K562 (cell line): ENCODE results near the gene GZMM. TPM values are rescaled to one million over a fixed set of nuclear protein-coding genes. Genes with fewer than 3 reads are reported as not detected.

ENCODE experiments used
- BRCA1 ChIP-seq, 2 experiments: fragments of 450-650 bp in 1 of 2; sonication (generic) in 1 of 2; formaldehyde crosslinking in 1 of 2; IDR thresholded peaks; 2 replicates each; pipeline versions ENCODE4 v1.5.0 to v1.6.1; 2017 to 2020; ENCODE audit warnings: mild to moderate bottlenecking in 1 of 2, missing genetic modification reagents in 1 of 2
- GABPB1 ChIP-seq: sonication (generic); formaldehyde crosslinking; IDR thresholded peaks from 2 replicates; pipeline ENCODE4 v1.8.0; 2022; ENCODE audit warnings: mild to moderate bottlenecking, missing genetic modification reagents
- MAFK ChIP-seq: IDR thresholded peaks from 2 replicates; pipeline ENCODE4 v1.6.1; 2011; ENCODE audit warnings: low read length, improper control_type of control experiment
- MAX ChIP-seq: sonication (generic); formaldehyde crosslinking; IDR thresholded peaks from 2 replicates; pipeline ENCODE4 v1.9.0; 2022; ENCODE audit warnings: mild to moderate bottlenecking, missing genetic modification reagents
- MIER1 ChIP-seq: fragments of 450-650 bp; IDR thresholded peaks from 2 replicates; pipeline ENCODE4 v1.6.1; 2016; ENCODE audit warnings: antibody characterized with exemption, mild to moderate bottlenecking, low read depth
- NBN ChIP-seq: fragments of 450-650 bp; IDR thresholded peaks from 2 replicates; pipeline ENCODE4 v1.6.1; 2016; ENCODE audit warnings: low read depth, mild to moderate bottlenecking
- NFE2 ChIP-seq: IDR thresholded peaks from 2 replicates; pipeline ENCODE4 v1.6.1; 2014; ENCODE audit warnings: antibody characterized with exemption, low read depth
- NR1H2 ChIP-seq: sonication (generic); formaldehyde crosslinking; IDR thresholded peaks from 2 replicates; pipeline ENCODE4 v1.4.0; 2020; ENCODE audit warnings: mild to moderate bottlenecking, missing genetic modification reagents
- OTX1 ChIP-seq: fragments of 450-650 bp; formaldehyde crosslinking; IDR thresholded peaks from 2 replicates; pipeline ENCODE4 v1.4.0; 2022; ENCODE audit warnings: mild to moderate bottlenecking
- POLR2A ChIP-seq: fragments of 450-650 bp; conservative IDR thresholded peaks from 2 replicates; pipeline ENCODE4 v1.6.1; 2016
- SMAD1 ChIP-seq: fragments of 150-350 bp; IDR thresholded peaks from 2 replicates; pipeline ENCODE4 v1.6.1; 2014; ENCODE audit warnings: low read length, low read depth; ENCODE audit not compliant: partially characterized antibody
- SPI1 ChIP-seq: IDR thresholded peaks from 2 replicates; pipeline ENCODE4 v1.6.1; 2011; ENCODE audit warnings: low read depth, low read length, control low read depth, borderline replicate concordance
- SUPT5H ChIP-seq: fragments of 450-650 bp; IDR thresholded peaks from 2 replicates; pipeline ENCODE4 v1.6.1; 2016
- TEAD1 ChIP-seq, 2 experiments: fragments of 450-650 bp in 1 of 2; sonication (generic) in 1 of 2; formaldehyde crosslinking; IDR thresholded peaks; 2 replicates each; pipeline versions ENCODE4 v1.4.0 to v1.8.0; 2020 to 2022; ENCODE audit warnings: mild to moderate bottlenecking in 2 of 2, missing genetic modification reagents in 1 of 2
- XRCC4 ChIP-seq: IDR thresholded peaks from one replicate; pipeline ENCODE4 v1.6.1; 2011; ENCODE audit not compliant: insufficient read depth, insufficient read length; ENCODE audit errors: extremely low read depth
- ZNF511 ChIP-seq: sonication (generic); formaldehyde crosslinking; IDR thresholded peaks from 2 replicates; pipeline ENCODE4 v1.8.0; 2022; ENCODE audit warnings: mild to moderate bottlenecking, missing genetic modification reagents
- ZNF778 ChIP-seq: fragments of 450-650 bp; formaldehyde crosslinking; IDR thresholded peaks from 2 replicates; pipeline ENCODE4 v1.4.0; 2020; ENCODE audit warnings: mild to moderate bottlenecking, moderate library complexity
- polyA plus RNA-seq, 8 experiments: library from polyadenylated mRNA; depleted of rRNA in 4 of 8; stranded (reverse) in 5 of 8; unstranded in 3 of 8; fragments of >200 nt; fragmentation: Nextera tagmentation in 2 of 8; fragmentation: Illumina TruSeq in 1 of 8; extraction: Ambion mirVana in 2 of 8; extraction: Trizol in 1 of 8; gene quantifications; 2 replicates each; pipeline versions ENCODE4 v1.2.1 to v1.2.3, GENCODE V29; 2011 to 2014; ENCODE audit warnings: inconsistent platforms in 1 of 8, missing spikeins in 1 of 8
- total RNA-seq, 7 experiments: library from RNA; depleted of rRNA in 6 of 7; stranded (reverse); fragments of >200 nt in 6 of 7; fragmentation: Illumina TruSeq in 2 of 7; extraction: Trizol in 2 of 7; gene quantifications; 2 replicates each; pipeline versions ENCODE4 v1.2.1 to v1.2.3, GENCODE V29; 2011 to 2021; ENCODE audit warnings: low replicate concordance in 1 of 7
- TF ChIP-seq, protein P1 (sequence below): fragments of 450-650 bp; IDR thresholded peaks from 2 replicates; pipeline ENCODE4 v1.6.1; 2016; ENCODE audit warnings: mild to moderate bottlenecking, moderate library complexity

The GZMM gene
- total and polyA plus RNA-seq, 9 of the 15 experiments (the other 6 are each of a cell fraction or from before 2014, with no cell fraction given): 0.08 to 2.6 (median 0.70) TPM; not detected in 2

DNA sequence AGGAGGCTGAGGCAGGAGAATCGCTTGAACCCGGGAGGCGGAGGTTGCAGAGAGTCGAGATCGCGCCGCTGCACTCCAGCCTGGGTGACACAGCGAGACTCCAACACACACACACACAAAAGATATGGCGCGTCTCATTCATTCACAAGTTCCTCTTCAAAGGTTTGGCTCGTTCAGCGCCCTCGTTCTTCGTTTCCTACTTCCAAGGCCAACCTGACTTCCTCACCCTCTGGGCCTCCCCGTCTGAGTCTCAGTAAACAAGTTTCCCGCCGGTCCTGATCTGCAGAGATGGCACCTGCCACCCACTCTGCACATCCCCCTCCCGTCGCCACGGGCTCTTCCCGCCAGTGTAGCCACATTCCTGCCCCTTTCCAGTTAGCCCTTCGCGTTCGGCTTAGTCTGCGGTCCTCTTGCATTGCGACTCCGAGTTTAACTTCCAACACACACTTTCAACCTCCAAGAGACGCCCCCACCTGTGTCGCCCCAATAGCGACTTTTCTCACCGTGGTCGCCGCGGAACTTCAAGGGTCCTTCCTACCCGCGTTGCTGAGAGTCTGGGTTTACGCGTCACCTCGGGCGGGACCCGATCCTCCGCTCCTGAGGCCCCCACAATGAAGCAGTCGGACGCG, 27.2 kb downstream of the GZMM start (continued):
- TF ChIP-seq NR1H2 (no peak), SMAD1 (no peak), OTX1 (CRISPR knock-in tag) (peak; percentile 71; the same call in 1 of the 2 replicates), TEAD1 (CRISPR knock-in tag; IDR thresholded peaks at IDR 0.05) (peak in 1 of 2 experiments; percentile 91; a peak in 1 of 4 replicates), BRCA1 (IDR thresholded peaks at IDR 0.05) (no peak), BRCA1 (CRISPR knock-in tag; IDR thresholded peaks at IDR 0.05) (no peak), SPI1 (peak; percentile 47; the same call in 1 of the 2 replicates), GABPB1 (peak; percentile 38; the same call in 1 of the 2 replicates), XRCC4 (no peak), MAX (CRISPR knock-in tag) (peak; percentile 31; the same call in 1 of the 2 replicates), MAFK (no peak), NBN (peak; percentile 20; the same call in 1 of the 2 replicates), SUPT5H (0 out of 2 replicates have a peak, but pooled peaks have one; percentile 58), ZNF778 (CRISPR knock-in tag) (no peak), ZNF511 (CRISPR knock-in tag) (no peak), POLR2A (peak; percentile 70), MIER1 (peak; percentile 72; the same call in 1 of the 2 replicates), NFE2 (peak; percentile 55; the same call in 1 of the 2 replicates)
- TF ChIP-seq, protein P1, sequence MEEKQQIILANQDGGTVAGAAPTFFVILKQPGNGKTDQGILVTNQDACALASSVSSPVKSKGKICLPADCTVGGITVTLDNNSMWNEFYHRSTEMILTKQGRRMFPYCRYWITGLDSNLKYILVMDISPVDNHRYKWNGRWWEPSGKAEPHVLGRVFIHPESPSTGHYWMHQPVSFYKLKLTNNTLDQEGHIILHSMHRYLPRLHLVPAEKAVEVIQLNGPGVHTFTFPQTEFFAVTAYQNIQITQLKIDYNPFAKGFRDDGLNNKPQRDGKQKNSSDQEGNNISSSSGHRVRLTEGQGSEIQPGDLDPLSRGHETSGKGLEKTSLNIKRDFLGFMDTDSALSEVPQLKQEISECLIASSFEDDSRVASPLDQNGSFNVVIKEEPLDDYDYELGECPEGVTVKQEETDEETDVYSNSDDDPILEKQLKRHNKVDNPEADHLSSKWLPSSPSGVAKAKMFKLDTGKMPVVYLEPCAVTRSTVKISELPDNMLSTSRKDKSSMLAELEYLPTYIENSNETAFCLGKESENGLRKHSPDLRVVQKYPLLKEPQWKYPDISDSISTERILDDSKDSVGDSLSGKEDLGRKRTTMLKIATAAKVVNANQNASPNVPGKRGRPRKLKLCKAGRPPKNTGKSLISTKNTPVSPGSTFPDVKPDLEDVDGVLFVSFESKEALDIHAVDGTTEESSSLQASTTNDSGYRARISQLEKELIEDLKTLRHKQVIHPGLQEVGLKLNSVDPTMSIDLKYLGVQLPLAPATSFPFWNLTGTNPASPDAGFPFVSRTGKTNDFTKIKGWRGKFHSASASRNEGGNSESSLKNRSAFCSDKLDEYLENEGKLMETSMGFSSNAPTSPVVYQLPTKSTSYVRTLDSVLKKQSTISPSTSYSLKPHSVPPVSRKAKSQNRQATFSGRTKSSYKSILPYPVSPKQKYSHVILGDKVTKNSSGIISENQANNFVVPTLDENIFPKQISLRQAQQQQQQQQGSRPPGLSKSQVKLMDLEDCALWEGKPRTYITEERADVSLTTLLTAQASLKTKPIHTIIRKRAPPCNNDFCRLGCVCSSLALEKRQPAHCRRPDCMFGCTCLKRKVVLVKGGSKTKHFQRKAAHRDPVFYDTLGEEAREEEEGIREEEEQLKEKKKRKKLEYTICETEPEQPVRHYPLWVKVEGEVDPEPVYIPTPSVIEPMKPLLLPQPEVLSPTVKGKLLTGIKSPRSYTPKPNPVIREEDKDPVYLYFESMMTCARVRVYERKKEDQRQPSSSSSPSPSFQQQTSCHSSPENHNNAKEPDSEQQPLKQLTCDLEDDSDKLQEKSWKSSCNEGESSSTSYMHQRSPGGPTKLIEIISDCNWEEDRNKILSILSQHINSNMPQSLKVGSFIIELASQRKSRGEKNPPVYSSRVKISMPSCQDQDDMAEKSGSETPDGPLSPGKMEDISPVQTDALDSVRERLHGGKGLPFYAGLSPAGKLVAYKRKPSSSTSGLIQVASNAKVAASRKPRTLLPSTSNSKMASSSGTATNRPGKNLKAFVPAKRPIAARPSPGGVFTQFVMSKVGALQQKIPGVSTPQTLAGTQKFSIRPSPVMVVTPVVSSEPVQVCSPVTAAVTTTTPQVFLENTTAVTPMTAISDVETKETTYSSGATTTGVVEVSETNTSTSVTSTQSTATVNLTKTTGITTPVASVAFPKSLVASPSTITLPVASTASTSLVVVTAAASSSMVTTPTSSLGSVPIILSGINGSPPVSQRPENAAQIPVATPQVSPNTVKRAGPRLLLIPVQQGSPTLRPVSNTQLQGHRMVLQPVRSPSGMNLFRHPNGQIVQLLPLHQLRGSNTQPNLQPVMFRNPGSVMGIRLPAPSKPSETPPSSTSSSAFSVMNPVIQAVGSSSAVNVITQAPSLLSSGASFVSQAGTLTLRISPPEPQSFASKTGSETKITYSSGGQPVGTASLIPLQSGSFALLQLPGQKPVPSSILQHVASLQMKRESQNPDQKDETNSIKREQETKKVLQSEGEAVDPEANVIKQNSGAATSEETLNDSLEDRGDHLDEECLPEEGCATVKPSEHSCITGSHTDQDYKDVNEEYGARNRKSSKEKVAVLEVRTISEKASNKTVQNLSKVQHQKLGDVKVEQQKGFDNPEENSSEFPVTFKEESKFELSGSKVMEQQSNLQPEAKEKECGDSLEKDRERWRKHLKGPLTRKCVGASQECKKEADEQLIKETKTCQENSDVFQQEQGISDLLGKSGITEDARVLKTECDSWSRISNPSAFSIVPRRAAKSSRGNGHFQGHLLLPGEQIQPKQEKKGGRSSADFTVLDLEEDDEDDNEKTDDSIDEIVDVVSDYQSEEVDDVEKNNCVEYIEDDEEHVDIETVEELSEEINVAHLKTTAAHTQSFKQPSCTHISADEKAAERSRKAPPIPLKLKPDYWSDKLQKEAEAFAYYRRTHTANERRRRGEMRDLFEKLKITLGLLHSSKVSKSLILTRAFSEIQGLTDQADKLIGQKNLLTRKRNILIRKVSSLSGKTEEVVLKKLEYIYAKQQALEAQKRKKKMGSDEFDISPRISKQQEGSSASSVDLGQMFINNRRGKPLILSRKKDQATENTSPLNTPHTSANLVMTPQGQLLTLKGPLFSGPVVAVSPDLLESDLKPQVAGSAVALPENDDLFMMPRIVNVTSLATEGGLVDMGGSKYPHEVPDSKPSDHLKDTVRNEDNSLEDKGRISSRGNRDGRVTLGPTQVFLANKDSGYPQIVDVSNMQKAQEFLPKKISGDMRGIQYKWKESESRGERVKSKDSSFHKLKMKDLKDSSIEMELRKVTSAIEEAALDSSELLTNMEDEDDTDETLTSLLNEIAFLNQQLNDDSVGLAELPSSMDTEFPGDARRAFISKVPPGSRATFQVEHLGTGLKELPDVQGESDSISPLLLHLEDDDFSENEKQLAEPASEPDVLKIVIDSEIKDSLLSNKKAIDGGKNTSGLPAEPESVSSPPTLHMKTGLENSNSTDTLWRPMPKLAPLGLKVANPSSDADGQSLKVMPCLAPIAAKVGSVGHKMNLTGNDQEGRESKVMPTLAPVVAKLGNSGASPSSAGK: peak; percentile 76
